ENCODE results near the gene PPM1H.

DNA sequence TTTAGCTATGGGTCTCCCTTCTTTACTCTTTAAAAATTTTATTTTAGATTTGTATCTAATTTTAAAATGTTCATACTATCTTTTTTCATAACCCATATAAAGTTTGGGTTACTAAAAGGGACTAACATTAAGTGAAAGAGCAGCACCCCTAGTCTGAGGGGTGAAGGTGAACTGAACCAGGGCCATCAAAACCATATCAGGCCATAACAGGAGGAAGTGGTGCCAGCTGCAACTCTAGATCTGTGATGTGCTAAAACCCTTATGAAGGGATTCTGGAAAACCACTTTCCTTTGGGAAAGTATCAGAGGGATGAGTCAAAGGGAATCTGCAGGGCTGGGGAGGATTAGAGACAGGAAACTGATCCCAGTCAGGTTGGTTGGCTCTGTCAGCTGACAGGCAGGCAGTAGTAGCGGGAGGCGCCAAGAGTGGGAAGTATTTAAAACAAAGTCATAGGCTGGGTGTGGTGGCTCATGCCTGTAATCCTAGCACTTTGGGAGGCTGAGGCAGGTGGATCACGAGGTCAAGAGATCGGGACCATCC, 162.5 kb downstream of the PPM1H start:
- TF ChIP-seq, protein P1, sequence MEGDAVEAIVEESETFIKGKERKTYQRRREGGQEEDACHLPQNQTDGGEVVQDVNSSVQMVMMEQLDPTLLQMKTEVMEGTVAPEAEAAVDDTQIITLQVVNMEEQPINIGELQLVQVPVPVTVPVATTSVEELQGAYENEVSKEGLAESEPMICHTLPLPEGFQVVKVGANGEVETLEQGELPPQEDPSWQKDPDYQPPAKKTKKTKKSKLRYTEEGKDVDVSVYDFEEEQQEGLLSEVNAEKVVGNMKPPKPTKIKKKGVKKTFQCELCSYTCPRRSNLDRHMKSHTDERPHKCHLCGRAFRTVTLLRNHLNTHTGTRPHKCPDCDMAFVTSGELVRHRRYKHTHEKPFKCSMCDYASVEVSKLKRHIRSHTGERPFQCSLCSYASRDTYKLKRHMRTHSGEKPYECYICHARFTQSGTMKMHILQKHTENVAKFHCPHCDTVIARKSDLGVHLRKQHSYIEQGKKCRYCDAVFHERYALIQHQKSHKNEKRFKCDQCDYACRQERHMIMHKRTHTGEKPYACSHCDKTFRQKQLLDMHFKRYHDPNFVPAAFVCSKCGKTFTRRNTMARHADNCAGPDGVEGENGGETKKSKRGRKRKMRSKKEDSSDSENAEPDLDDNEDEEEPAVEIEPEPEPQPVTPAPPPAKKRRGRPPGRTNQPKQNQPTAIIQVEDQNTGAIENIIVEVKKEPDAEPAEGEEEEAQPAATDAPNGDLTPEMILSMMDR (conservative IDR thresholded peaks at IDR 0.05; ENCODE audit: low read depth, low read length), result no peak
- no peak for TF ChIP-seq EZH2 (IDR thresholded peaks at IDR 0.05; ENCODE audit: low read length, unreplicated experiment)
